T-cell (primary cell): ENCODE results near the gene RNASEH2B. TPM values are rescaled to one million over a fixed set of nuclear protein-coding genes. Genes with fewer than 3 reads are reported as not detected.
A peak's percentile ranks its signal among the peaks of the same experiment; 100 is the strongest.

ENCODE experiments used
- ATAC-seq, 4 experiments: fragments of 200-7000 bp in 3 of 4; fragments of 150-1000 bp in 1 of 4; cut with Tn5 transposase; replicated peaks in 1 of 4; 1 replicate in 3 of 4; 2 replicates in 1 of 4; pipeline ENCODE4 v1.10.0; 2021; ENCODE audit warnings: moderate library complexity in 3 of 4, mild to moderate bottlenecking in 2 of 4, moderate number of reproducible peaks in 1 of 4
- CTCF ChIA-PET, 2 donors: fragments of 300-600 bp; sonication (Branson Sonifier 250); formaldehyde crosslinking; loops; one replicate each; lab custom pipeline; 2022; ENCODE audit warnings: antibody characterized with exemption in 2 of 2; lab: Charles Lee
- POLR2A ChIA-PET, 2 donors: fragments of 300-600 bp; sonication (Branson Sonifier 250); formaldehyde crosslinking; loops; one replicate each; lab custom pipeline; 2022; ENCODE audit warnings: antibody characterized with exemption in 2 of 2; lab: Charles Lee
- DNase-seq, 35 experiments: peaks; one replicate each; pipeline versions ENCODE4 v3.0.0 to v3.0.0-alpha.2; 2013 to 2023
- H3K27ac ChIP-seq: one replicate; pipeline ENCODE4 v1.5.1; 2013; ENCODE audit warnings: low read length
- H3K27me3 ChIP-seq, 2 experiments: replicated peaks in 1 of 2; 1 replicate in 1 of 2; 2 replicates in 1 of 2; pipeline versions ENCODE4 v1.6.1 to v1.7.0; 2013; ENCODE audit warnings: low read length in 1 of 2, mixed read lengths in 1 of 2; ENCODE audit not compliant: control insufficient read depth in 2 of 2, insufficient read depth in 2 of 2; ENCODE audit errors: extremely low read depth in 1 of 2
- H3K36me3 ChIP-seq, 2 donors: 1 replicate in 1 of 2; 2 replicates in 1 of 2; pipeline versions ENCODE4 v1.6.1 to v1.7.0; 2013; ENCODE audit warnings: low read length in 1 of 2; ENCODE audit not compliant: control insufficient read depth in 2 of 2, insufficient read depth in 1 of 2; ENCODE audit errors: extremely low read depth in 1 of 2
- H3K4me1 ChIP-seq, 2 experiments: 1 replicate in 1 of 2; 2 replicates in 1 of 2; pipeline versions ENCODE4 v1.6.1 to v1.7.0; 2013; ENCODE audit warnings: low read length in 2 of 2, mixed read lengths in 1 of 2; ENCODE audit not compliant: insufficient read depth in 2 of 2, control insufficient read depth in 1 of 2; ENCODE audit errors: extremely low read depth in 1 of 2
- H3K4me3 ChIP-seq, 2 donors: 1 replicate in 1 of 2; 2 replicates in 1 of 2; pipeline versions ENCODE4 v1.5.1 to v1.7.0; 2013; ENCODE audit warnings: mild to moderate bottlenecking in 2 of 2, low read length in 1 of 2, moderate library complexity in 1 of 2; ENCODE audit not compliant: control insufficient read depth in 1 of 2; ENCODE audit errors: extremely low read depth in 1 of 2
- H3K9me3 ChIP-seq: 2 replicates; pipeline ENCODE4 v1.7.0; 2013
- H3K27ac Mint-ChIP-seq, 2 donors: one replicate each; pipeline ENCODE4 v1.8.0; 2020 to 2021; ENCODE audit warnings: mild to moderate bottlenecking in 2 of 2, mixed read lengths in 2 of 2
- H3K27me3 Mint-ChIP-seq, 2 donors: one replicate each; pipeline ENCODE4 v1.8.0; 2021 to 2022; ENCODE audit warnings: mixed read lengths in 2 of 2
- H3K36me3 Mint-ChIP-seq: one replicate; pipeline ENCODE4 v1.8.0; 2021; ENCODE audit warnings: mixed read lengths
- H3K4me1 Mint-ChIP-seq, 3 donors: one replicate each; pipeline ENCODE4 v1.8.0; 2020 to 2022; ENCODE audit warnings: mixed read lengths in 3 of 3, mild to moderate bottlenecking in 1 of 3
- H3K4me3 Mint-ChIP-seq, 3 donors: one replicate each; pipeline ENCODE4 v1.8.0; 2020 to 2022; ENCODE audit warnings: mild to moderate bottlenecking in 3 of 3, mixed read lengths in 3 of 3, moderate library complexity in 3 of 3
- H3K9me3 Mint-ChIP-seq, 3 donors: one replicate each; pipeline ENCODE4 v1.8.0; 2020 to 2022; ENCODE audit warnings: mixed read lengths in 3 of 3
- WGBS: methylation state at CpG from one replicate; pipeline ENCODE4 v1.1.5; 2013; ENCODE audit warnings: missing lambda C conversion rate; ENCODE audit not compliant: insufficient coverage; 5-methylcytosine and 5-hydroxymethylcytosine counted together
- total RNA-seq, 35 experiments: library from RNA in 6 of 35; stranded (reverse) in 6 of 35; fragments of 120-200 nt in 1 of 35; gene quantifications; one replicate each; pipeline versions ENCODE4 v1.2.1 to v1.2.4 and lab custom pipeline; 2013 to 2026

Gene RNASEH2B
- total RNA-seq, 5 donors from 2014 or later (not counting 1 experiment from before 2014, with no cell fraction given): 60.5 to 90.2 (median 68.6) TPM

- Histone ChIP-seq H3K4me1 (peaks cover 2 to 13% of the 10 kb centered on the region in 2 experiments), H3K27ac (no peak overlapping the region), H3K36me3 (no peaks in the 10 kb centered on the region), H3K9me3 (peaks cover 21% of the 10 kb centered on the region), H3K27me3 (no peaks in the 10 kb centered on the region), H3K4me3 (no peak overlapping the region)
- Mint-ChIP-seq H3K4me3 (no peak overlapping the region), H3K36me3 (peaks cover 43% of the 10 kb centered on the region), H3K27me3 (no peaks in the 10 kb centered on the region), H3K4me1 (peaks cover 46 to 48% (median 47%) of the 10 kb centered on the region in 3 donors), H3K9me3 (peaks cover 12 to 35% (median 25%) of the 10 kb centered on the region in 3 donors), H3K27ac (no peak overlapping the region)
- no CpG with 5 or more reads among the region's 1 CpG for WGBS
- CTCF ChIA-PET: interaction anchor here in 1 of 2 donors (0.6 to 1.7 kb wide), 3 partner anchors 11 to 947 kb away, joined by 3 to 8 read pairs (median 5); no protein-coding TSS in a partner anchor
- POLR2A ChIA-PET: no interaction called here
- no peak for DNase-seq
- ATAC-seq: no peak
Measured at GRCh38 chr13:50923272-50923671, 13.7 kb downstream of the RNASEH2B start.

- H3K4me3 Mint-ChIP-seq: no peak overlapping the region
- peaks cover 0 to 7% of the 10 kb centered on the region in 2 experiments for H3K4me1 ChIP-seq
- no peak for ATAC-seq
- no peak overlapping the region for H3K4me3 ChIP-seq
- H3K36me3 Mint-ChIP-seq: peaks cover 43% of the 10 kb centered on the region
- peaks cover 21% of the 10 kb centered on the region for H3K9me3 ChIP-seq
- no peak overlapping the region for H3K27ac Mint-ChIP-seq
- no peak overlapping the region for H3K27ac ChIP-seq
- no peaks in the 10 kb centered on the region for H3K27me3 ChIP-seq
- peaks cover 0 to 2% of the 10 kb centered on the region in 2 donors for H3K36me3 ChIP-seq
- ChIA-PET CTCF (interaction anchor here (0.6 to 1.7 kb wide), 3 partner anchors 12 to 960 kb away, joined by 3 to 8 read pairs (median 5); no protein-coding TSS in a partner anchor), POLR2A (no interaction called here)
- DNase-seq: no peak
- H3K27me3 Mint-ChIP-seq: no peaks in the 10 kb centered on the region
- H3K9me3 Mint-ChIP-seq: peaks cover 12 to 35% (median 25%) of the 10 kb centered on the region in 3 donors
- peaks cover 40 to 44% (median 43%) of the 10 kb centered on the region in 3 donors for H3K4me1 Mint-ChIP-seq
Measured at GRCh38 chr13:50924025-50924424, 14.4 kb downstream of the RNASEH2B start.

DNA sequence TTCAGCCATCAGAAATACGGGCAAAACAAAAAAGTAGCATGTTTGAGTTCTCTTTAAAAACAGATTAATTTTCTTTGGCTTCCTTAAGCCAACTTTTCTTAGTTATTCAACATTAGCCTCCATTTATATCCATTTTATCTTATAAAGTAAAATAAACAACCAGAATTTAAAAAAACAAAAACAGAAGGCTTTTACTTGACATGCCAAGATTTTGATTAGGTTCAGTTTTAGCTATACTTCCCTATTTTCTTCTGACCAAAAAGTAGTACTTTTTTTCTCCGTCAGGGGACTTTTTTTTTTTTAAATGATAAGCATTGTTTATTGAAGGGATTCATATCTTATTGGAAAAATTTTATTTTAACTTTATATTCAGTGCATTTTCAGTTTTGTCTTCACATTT lies 18.1 kb downstream of the RNASEH2B start:
- peaks cover 0 to 32% of the 10 kb centered on the region in 2 donors for H3K36me3 ChIP-seq
- Mint-ChIP-seq H3K36me3 (peaks cover 58% of the 10 kb centered on the region), H3K9me3 (peaks cover 5 to 22% (median 14%) of the 10 kb centered on the region in 3 donors), H3K4me3 (no peak overlapping the region), H3K27ac (no peak overlapping the region), H3K27me3 (no peaks in the 10 kb centered on the region), H3K4me1 (peaks cover 27 to 36% (median 33%) of the 10 kb centered on the region in 3 donors)
- ChIA-PET CTCF (no interaction called here), POLR2A (no interaction called here)
- no peak overlapping the region for H3K4me3 ChIP-seq
- peaks cover 13% of the 10 kb centered on the region for H3K9me3 ChIP-seq
- DNase-seq: no peak
- no peaks in the 10 kb centered on the region for H3K27me3 ChIP-seq
- ATAC-seq: no peak
- H3K27ac ChIP-seq: no peak overlapping the region
- no CpG with 5 or more reads among the region's 2 CpGs for WGBS
- peaks cover 0 to 4% of the 10 kb centered on the region in 2 experiments for H3K4me1 ChIP-seq

GRCh38 chr13:50928102-50928501 lies 18.5 kb downstream of the RNASEH2B start:
- Histone ChIP-seq H3K36me3 (peaks cover 0 to 36% of the 10 kb centered on the region in 2 donors), H3K4me3 (no peak overlapping the region), H3K27ac (no peak overlapping the region), H3K4me1 (peaks cover 0 to 4% of the 10 kb centered on the region in 2 experiments), H3K27me3 (no peaks in the 10 kb centered on the region), H3K9me3 (peaks cover 9% of the 10 kb centered on the region)
- H3K36me3 Mint-ChIP-seq: peaks cover 57% of the 10 kb centered on the region
- WGBS: no CpG with 5 or more reads among the region's 2 CpGs
- no peaks in the 10 kb centered on the region for H3K27me3 Mint-ChIP-seq
- H3K4me3 Mint-ChIP-seq: no peak overlapping the region
- peaks cover 5 to 18% (median 10%) of the 10 kb centered on the region in 3 donors for H3K9me3 Mint-ChIP-seq
- no peak for ATAC-seq
- H3K4me1 Mint-ChIP-seq: peaks cover 27 to 36% (median 33%) of the 10 kb centered on the region in 3 donors
- H3K27ac Mint-ChIP-seq: peak overlapping the region; percentile 23 to 71
- no peak for DNase-seq
- ChIA-PET POLR2A (no interaction called here), CTCF (no interaction called here)

GRCh38 chr13:50928659-50929462 lies 19.3 kb downstream of the RNASEH2B start:
- H3K27ac Mint-ChIP-seq: peak overlapping the region in 1 of 2 donors; percentile 60
- no peak overlapping the region for H3K27ac ChIP-seq
- H3K4me3 Mint-ChIP-seq: no peak overlapping the region
- no peaks in the 10 kb centered on the region for H3K27me3 ChIP-seq
- no peaks in the 10 kb centered on the region for H3K27me3 Mint-ChIP-seq
- WGBS: 100% methylated on average over 1 of the region's 3 CpGs
- ChIA-PET POLR2A (interaction anchor here in 1 of 2 donors (0.6 kb wide), 1 partner anchor 102 kb away, joined by 4 read pairs; no protein-coding TSS in a partner anchor), CTCF (interaction anchor here in 1 of 2 donors (0.6 kb wide), 2 partner anchors 9 to 161 kb away, joined by 4 to 7 read pairs; no protein-coding TSS in a partner anchor)
- H3K36me3 ChIP-seq: peaks cover 0 to 42% of the 10 kb centered on the region in 2 donors
- DNase-seq (no peak), ATAC-seq (no peak)
- no peak overlapping the region for H3K4me3 ChIP-seq
- peaks cover 27 to 36% (median 33%) of the 10 kb centered on the region in 3 donors for H3K4me1 Mint-ChIP-seq
- peaks cover 5 to 12% (median 6%) of the 10 kb centered on the region in 3 donors for H3K9me3 Mint-ChIP-seq
- peaks cover 0 to 4% of the 10 kb centered on the region in 2 experiments for H3K4me1 ChIP-seq
- peaks cover 2% of the 10 kb centered on the region for H3K9me3 ChIP-seq
- peaks cover 50% of the 10 kb centered on the region for H3K36me3 Mint-ChIP-seq

DNA sequence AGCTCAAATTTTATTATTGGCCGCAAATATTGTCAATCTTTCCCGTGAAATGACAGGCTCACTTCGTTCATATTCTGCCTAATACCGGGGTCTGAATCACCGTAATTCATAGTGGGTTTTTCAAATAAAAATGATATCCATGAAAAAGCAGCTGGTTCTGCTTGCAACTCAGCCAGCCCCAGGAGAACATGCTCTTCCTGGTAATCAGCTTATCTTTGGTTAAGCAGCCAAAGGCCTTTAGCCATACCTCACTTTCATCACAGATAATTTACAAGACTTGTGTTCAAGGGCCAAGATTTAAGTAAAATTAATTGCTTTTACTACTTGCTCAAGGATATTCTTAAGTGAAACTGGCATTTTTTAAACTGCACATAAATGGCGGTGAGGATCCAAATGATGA lies 22.5 kb downstream of the RNASEH2B start:
- WGBS: 100% methylated on average over 4 of the region's 6 CpGs
- CTCF ChIA-PET: no interaction called here
- ATAC-seq (no peak), DNase-seq (no peak)
- Histone ChIP-seq H3K9me3 (no peaks in the 10 kb centered on the region), H3K4me3 (no peak overlapping the region), H3K27ac (no peak overlapping the region), H3K4me1 (peaks cover 0 to 2% of the 10 kb centered on the region in 2 experiments), H3K36me3 (peaks cover 4 to 74% of the 10 kb centered on the region in 2 donors), H3K27me3 (no peaks in the 10 kb centered on the region)
- H3K9me3 Mint-ChIP-seq: no peaks in the 10 kb centered on the region
- H3K36me3 Mint-ChIP-seq: peaks cover 68% of the 10 kb centered on the region
- no peak overlapping the region for H3K27ac Mint-ChIP-seq
- no peak overlapping the region for H3K4me3 Mint-ChIP-seq
- H3K4me1 Mint-ChIP-seq: peaks cover 13 to 22% (median 15%) of the 10 kb centered on the region in 3 donors
- POLR2A ChIA-PET: no interaction called here
- no peaks in the 10 kb centered on the region for H3K27me3 Mint-ChIP-seq
